Measurements from ENCODE around the gene ARPC3.
"Not testable (repeated sequence)": the region's sequence is repeated elsewhere in the genome, so short reads cannot be mapped to it uniquely, and the experiment has no call there.

GRCh38 chr12:110461189-110461588 is 11.1 kb upstream of the ARPC3 start:
- TF ChIP-seq CTCF (conservative IDR thresholded peaks at IDR 0.05; ENCODE audit: low read depth in 2 of 2); REST (IDR thresholded peaks at IDR 0.05; ENCODE audit: unreplicated experiment); POLR2AphosphoS5 (IDR thresholded peaks at IDR 0.05; ENCODE audit: low read depth); EZH2 (IDR thresholded peaks at IDR 0.05; ENCODE audit: low read depth, unreplicated experiment); STAT1 (IDR thresholded peaks at IDR 0.05; ENCODE audit: unreplicated experiment); NANOG (IDR thresholded peaks at IDR 0.05; ENCODE audit: borderline replicate concordance); EZH2phosphoT487 (IDR thresholded peaks at IDR 0.05; ENCODE audit: unreplicated experiment); JUNB (IDR thresholded peaks at IDR 0.05; ENCODE audit: unreplicated experiment); CREB1 (CRISPR knock-in tag; IDR thresholded peaks at IDR 0.05; ENCODE audit: low read depth); ETS1 (IDR thresholded peaks at IDR 0.05); ZNF331 (CRISPR knock-in tag; IDR thresholded peaks at IDR 0.05; ENCODE audit: low read depth); ZNF462 (CRISPR knock-in tag; IDR thresholded peaks at IDR 0.05): not testable (repeated sequence)

All from GM23338 (cell line).